ENCODE results near the gene HEG1. TPM values are rescaled to one million over a fixed set of nuclear protein-coding genes. Genes with fewer than 3 reads are reported as not detected.

The HEG1 gene
- total RNA-seq, 3 donors from 2014 or later (not counting 1 experiment from before 2014, with no cell fraction given) = 52.1 to 83.5 (median 68.1) TPM

GRCh38 chr3:125043599-125044151, 12.1 kb downstream of the HEG1 start:
- no peak for DNase-seq
- no peak overlapping the region for H3K27ac Mint-ChIP-seq
- peaks cover 31 to 51% of the 10 kb centered on the region in 2 donors for H3K4me1 Mint-ChIP-seq
- H3K9me3 ChIP-seq (ENCODE audit: control insufficient read depth, insufficient read depth, low read length) = no peaks in the 10 kb centered on the region
- H3K27me3 ChIP-seq (ENCODE audit: control insufficient read depth, insufficient read depth, low read length) = no peaks in the 10 kb centered on the region
- H3K27ac ChIP-seq (ENCODE audit: low read length) = no peak overlapping the region
- peaks cover 9% of the 10 kb centered on the region for H3K36me3 ChIP-seq (ENCODE audit: control insufficient read depth, insufficient read depth, low read length)
- no peak overlapping the region for H3K4me3 ChIP-seq (ENCODE audit: low read length)
- peaks cover 49% of the 10 kb centered on the region for H3K4me1 ChIP-seq (ENCODE audit: control insufficient read depth, insufficient read depth, low read length)
- no peaks in the 10 kb centered on the region for H3K36me3 Mint-ChIP-seq
- WGBS (ENCODE audit: insufficient coverage) = 94% methylated on average over 20 of the region's 20 CpGs
- H3K9me3 Mint-ChIP-seq = no peaks in the 10 kb centered on the region
- no peaks in the 10 kb centered on the region for H3K27me3 Mint-ChIP-seq (ENCODE audit: low read depth in 2 of 2)
- no peak overlapping the region for H3K4me3 Mint-ChIP-seq
- TF ChIP-seq CTCF (IDR thresholded peaks at IDR 0.05) = no peak
- ATAC-seq = no peak
- intact Hi-C loops (cut with micrococcal nuclease) = no loop called here

- Mint-ChIP-seq H3K4me1 (peaks cover 39 to 51% of the 10 kb centered on the region in 2 donors), H3K27ac (no peak overlapping the region), H3K4me3 (no peak overlapping the region), H3K27me3 (ENCODE audit: low read depth in 2 of 2) (no peaks in the 10 kb centered on the region), H3K36me3 (no peaks in the 10 kb centered on the region), H3K9me3 (no peaks in the 10 kb centered on the region)
- no peak for ATAC-seq
- DNase-seq = no peak
- H3K36me3 ChIP-seq (ENCODE audit: control insufficient read depth, insufficient read depth, low read length) = peaks cover 9% of the 10 kb centered on the region
- no peak overlapping the region for H3K27ac ChIP-seq (ENCODE audit: low read length)
- no peak overlapping the region for H3K4me3 ChIP-seq (ENCODE audit: low read length)
- H3K9me3 ChIP-seq (ENCODE audit: control insufficient read depth, insufficient read depth, low read length) = no peaks in the 10 kb centered on the region
- H3K27me3 ChIP-seq (ENCODE audit: control insufficient read depth, insufficient read depth, low read length) = no peaks in the 10 kb centered on the region
- intact Hi-C loops (cut with micrococcal nuclease) = no loop called here
- no peak for TF ChIP-seq CTCF (IDR thresholded peaks at IDR 0.05)
- peaks cover 51% of the 10 kb centered on the region for H3K4me1 ChIP-seq (ENCODE audit: control insufficient read depth, insufficient read depth, low read length)
- 91% methylated on average over 17 of the region's 17 CpGs for WGBS (ENCODE audit: insufficient coverage)
These were observed 12.9 kb downstream of the HEG1 start for GRCh38 chr3:125042725-125043406.

- Mint-ChIP-seq H3K27ac (peak overlapping the region; percentile 82 to 84), H3K4me1 (peaks cover 59 to 65% of the 10 kb centered on the region in 2 donors), H3K36me3 (peaks cover 8% of the 10 kb centered on the region), H3K9me3 (no peaks in the 10 kb centered on the region), H3K4me3 (no peak overlapping the region), H3K27me3 (ENCODE audit: low read depth in 2 of 2) (no peaks in the 10 kb centered on the region)
- 94% methylated on average over 11 of the region's 11 CpGs for WGBS (ENCODE audit: insufficient coverage)
- no peak for ATAC-seq
- no peak for TF ChIP-seq CTCF (IDR thresholded peaks at IDR 0.05)
- peaks cover 38% of the 10 kb centered on the region for H3K4me1 ChIP-seq (ENCODE audit: control insufficient read depth, insufficient read depth, low read length)
- intact Hi-C loops (cut with micrococcal nuclease) = no loop called here
- H3K27me3 ChIP-seq (ENCODE audit: control insufficient read depth, insufficient read depth, low read length) = no peaks in the 10 kb centered on the region
- peaks cover 3% of the 10 kb centered on the region for H3K9me3 ChIP-seq (ENCODE audit: control insufficient read depth, insufficient read depth, low read length)
- H3K4me3 ChIP-seq (ENCODE audit: low read length) = no peak overlapping the region
- DNase-seq = no peak
- H3K36me3 ChIP-seq (ENCODE audit: control insufficient read depth, insufficient read depth, low read length) = peaks cover 9% of the 10 kb centered on the region
- no peak overlapping the region for H3K27ac ChIP-seq (ENCODE audit: low read length)
These were observed 16.4 kb downstream of the HEG1 start for GRCh38 chr3:125039131-125040100.

All from natural killer cell (primary cell).